H1 (cell line): ENCODE data around the gene SLC2A4RG. TPM values are rescaled to one million over a fixed set of nuclear protein-coding genes. Genes with fewer than 3 reads are reported as not detected.

ENCODE experiments used
- CTCF ChIA-PET: fragments of 300-600 bp; sonication (Branson Sonifier 250); formaldehyde crosslinking; loops from one replicate; lab custom pipeline; 2021; ENCODE audit not compliant: partially characterized antibody; lab: Charles Lee
- POLR2A ChIA-PET: fragments of 300-600 bp; sonication (Branson Sonifier 250); formaldehyde crosslinking; loops from one replicate; lab custom pipeline; 2021; ENCODE audit warnings: inconsistent platforms; ENCODE audit not compliant: partially characterized antibody; lab: Charles Lee
- DNase-seq, 2 experiments: peaks; one replicate each; pipeline versions ENCODE4 v3.0.0 to v3.0.0-alpha.2; 2010 to 2022; ENCODE audit warnings: low spot score in 2 of 2, low read depth in 1 of 2, mixed read lengths in 1 of 2
- FAIRE-seq: peaks from 2 replicates; lab custom pipeline; 2011; peaks lifted over from hg19 to GRCh38; lab: Jason Lieb, UNC
- H2AFZ ChIP-seq: 2 replicates; pipeline ENCODE4 v1.8.1; 2012; ENCODE audit warnings: low read length, inconsistent platforms
- H2AK5ac ChIP-seq: 2 replicates; pipeline ENCODE4 v1.6.1; 2013; ENCODE audit warnings: low read depth, low read length
- H2BK120ac ChIP-seq: replicated peaks from 2 replicates; pipeline ENCODE3; 2013; ENCODE audit warnings: low read depth, low read length, inconsistent platforms
- H2BK12ac ChIP-seq: 2 replicates; pipeline ENCODE4 v1.6.1; 2013; ENCODE audit warnings: low read depth, low read length
- H2BK15ac ChIP-seq: 2 replicates; pipeline ENCODE4 v1.6.1; 2013; ENCODE audit warnings: low read length
- H2BK20ac ChIP-seq: 2 replicates; pipeline ENCODE4 v1.6.1; 2013; ENCODE audit warnings: low read length
- H2BK5ac ChIP-seq: 2 replicates; pipeline ENCODE4 v1.6.1; 2013; ENCODE audit warnings: low read depth, low read length
- H3K14ac ChIP-seq: 2 replicates; pipeline ENCODE4 v1.6.1; 2013; ENCODE audit warnings: inconsistent platforms; ENCODE audit not compliant: insufficient read length
- H3K18ac ChIP-seq: 2 replicates; pipeline ENCODE4 v1.6.1; 2013; ENCODE audit warnings: low read length; ENCODE audit errors: extremely low read depth
- H3K23ac ChIP-seq: 2 replicates; pipeline ENCODE4 v1.6.1; 2013; ENCODE audit warnings: inconsistent platforms; ENCODE audit not compliant: insufficient read length
- H3K23me2 ChIP-seq: 2 replicates; pipeline ENCODE4 v1.6.1; 2013; ENCODE audit warnings: low read depth, low read length
- H3K27ac ChIP-seq: 2 replicates; pipeline ENCODE4 v1.6.1; 2011; ENCODE audit warnings: low read depth, low read length, inconsistent platforms
- H3K27me3 ChIP-seq, 4 experiments: replicated peaks in 1 of 4; 1 replicate in 1 of 4; 2 replicates in 3 of 4; pipeline versions ENCODE4 v1.6.1 to v1.8.1; 2011 to 2013; ENCODE audit warnings: low read length in 3 of 4, mild to moderate bottlenecking in 3 of 4, inconsistent platforms in 2 of 4, mixed read lengths in 2 of 4, moderate library complexity in 1 of 4; ENCODE audit not compliant: control insufficient read depth in 3 of 4, insufficient read depth in 3 of 4; ENCODE audit errors: extremely low read depth in 1 of 4
- H3K36me3 ChIP-seq, 4 experiments: 2 replicates each; pipeline versions ENCODE4 v1.6.1 to v1.8.1; 2011 to 2013; ENCODE audit warnings: mild to moderate bottlenecking in 4 of 4, low read length in 3 of 4, moderate library complexity in 2 of 4, control low read depth in 1 of 4, inconsistent platforms in 1 of 4; ENCODE audit not compliant: insufficient read depth in 4 of 4, control insufficient read depth in 2 of 4
- H3K4ac ChIP-seq: replicated peaks from 2 replicates; pipeline ENCODE3; 2013; ENCODE audit warnings: low read length, low read depth, mixed read lengths, inconsistent platforms; ENCODE audit not compliant: insufficient read length
- H3K4me1 ChIP-seq, 4 experiments: replicated peaks in 1 of 4; 1 replicate in 1 of 4; 2 replicates in 3 of 4; pipeline versions ENCODE4 v1.6.1 to v1.8.1; 2011 to 2013; ENCODE audit warnings: low read length in 3 of 4, inconsistent platforms in 2 of 4, mixed read lengths in 1 of 4; ENCODE audit not compliant: insufficient read depth in 4 of 4, control insufficient read depth in 3 of 4
- H3K4me2 ChIP-seq, 2 experiments: 2 replicates each; pipeline versions ENCODE4 v1.6.1 to v1.8.1; 2011 to 2013; ENCODE audit warnings: low read depth in 2 of 2, low read length in 2 of 2, control low read depth in 1 of 2, inconsistent platforms in 1 of 2, mild to moderate bottlenecking in 1 of 2; ENCODE audit not compliant: insufficient read depth in 1 of 2
- H3K4me3 ChIP-seq, 4 experiments: fragments of 200-600, 300-600 bp in 1 of 4; sonication (generic), shearing (Covaris generic), sonication (Bioruptor Twin) in 1 of 4; 2 replicates each; pipeline versions ENCODE4 v1.5.1 to v1.8.1; 2011 to 2016; ENCODE audit warnings: low read length in 4 of 4, low read depth in 3 of 4, control low read depth in 2 of 4, inconsistent platforms in 2 of 4, mild to moderate bottlenecking in 2 of 4, mixed read lengths in 1 of 4, moderate library complexity in 1 of 4; ENCODE audit not compliant: insufficient read depth in 2 of 4; ENCODE audit errors: extremely low read depth in 1 of 4
- H3K56ac ChIP-seq: replicated peaks from 2 replicates; pipeline ENCODE3; 2013; ENCODE audit warnings: low read depth, mild to moderate bottlenecking, mixed read lengths, low read length, inconsistent platforms; ENCODE audit not compliant: insufficient read length
- H3K79me1 ChIP-seq: 2 replicates; pipeline ENCODE4 v1.6.1; 2013; ENCODE audit warnings: low read depth, low read length, control low read depth
- H3K79me2 ChIP-seq, 2 experiments: 2 replicates each; pipeline versions ENCODE4 v1.6.1 to v1.8.1; 2012 to 2013; ENCODE audit warnings: low read length in 2 of 2, mild to moderate bottlenecking in 2 of 2, inconsistent platforms in 1 of 2; ENCODE audit not compliant: insufficient read depth in 2 of 2, control insufficient read depth in 1 of 2
- H3K9ac ChIP-seq, 4 experiments: replicated peaks in 1 of 4; 1 replicate in 1 of 4; 2 replicates in 3 of 4; pipeline versions ENCODE4 v1.6.1 to v1.8.1; 2011 to 2013; ENCODE audit warnings: low read depth in 3 of 4, low read length in 3 of 4, control low read depth in 2 of 4, mild to moderate bottlenecking in 2 of 4, moderate library complexity in 2 of 4, inconsistent platforms in 1 of 4; ENCODE audit errors: extremely low read depth in 1 of 4
- H3K9me3 ChIP-seq, 2 experiments: 2 replicates each; pipeline versions ENCODE4 v1.6.1 to v1.8.1; 2012 to 2013; ENCODE audit warnings: mild to moderate bottlenecking in 2 of 2, moderate library complexity in 2 of 2, control low read depth in 1 of 2, inconsistent platforms in 1 of 2, low read depth in 1 of 2, low read length in 1 of 2, mixed read lengths in 1 of 2; ENCODE audit not compliant: insufficient read depth in 2 of 2
- H4K20me1 ChIP-seq, 2 experiments: replicated peaks in 1 of 2; 2 replicates each; pipeline versions ENCODE3 to v1.8.1; 2011 to 2013; ENCODE audit warnings: inconsistent platforms in 2 of 2, low read length in 2 of 2, mild to moderate bottlenecking in 1 of 2; ENCODE audit not compliant: insufficient read depth in 2 of 2, control insufficient read depth in 1 of 2
- H4K5ac ChIP-seq: 2 replicates; pipeline ENCODE4 v1.6.1; 2013; ENCODE audit warnings: low read length, low read depth, mixed read lengths, inconsistent platforms; ENCODE audit not compliant: insufficient read length
- H4K8ac ChIP-seq: 2 replicates; pipeline ENCODE4 v1.8.0; 2013; ENCODE audit warnings: mild to moderate bottlenecking, moderate library complexity, low read length, inconsistent platforms; ENCODE audit not compliant: insufficient read depth; ENCODE audit errors: extremely low read depth
- H4K91ac ChIP-seq: replicated peaks from 2 replicates; pipeline ENCODE3; 2013; ENCODE audit warnings: low read length, mixed read lengths, inconsistent platforms; ENCODE audit not compliant: insufficient read length
- CBX5 ChIP-seq: fragments of 300-800, 300-1000 bp; sonication (generic); IDR thresholded peaks from 2 replicates; pipeline ENCODE4 v1.7.1; 2016; ENCODE audit warnings: antibody characterized with exemption, low read length, low read depth
- EZH2 ChIP-seq: fragments of 200-600 bp; sonication (generic); IDR thresholded peaks from 2 replicates; pipeline ENCODE4 v1.7.1; 2012; ENCODE audit warnings: low read depth, mild to moderate bottlenecking, moderate library complexity, low read length, inconsistent platforms; ENCODE audit not compliant: severe bottlenecking
- FOSL1 ChIP-seq: IDR thresholded peaks from 2 replicates; pipeline ENCODE4 v1.6.1; 2011; ENCODE audit warnings: mild to moderate bottlenecking, low read depth, low read length, moderate library complexity; ENCODE audit not compliant: insufficient read depth
- NANOG ChIP-seq: IDR thresholded peaks from 2 replicates; pipeline ENCODE4 v1.6.1; 2011; ENCODE audit warnings: low read length, low read depth, mild to moderate bottlenecking, inconsistent platforms; ENCODE audit not compliant: insufficient read depth, poor library complexity, severe bottlenecking
- NRF1 ChIP-seq: IDR thresholded peaks from 2 replicates; pipeline ENCODE4 v1.6.1; 2011; ENCODE audit warnings: mild to moderate bottlenecking, low read depth, low read length, improper control_type of control experiment
- TBP ChIP-seq: IDR thresholded peaks from 2 replicates; pipeline ENCODE4 v1.6.1; 2011; ENCODE audit warnings: low read depth, low read length, improper control_type of control experiment
- WGBS, 2 experiments: shearing (Covaris generic) in 1 of 2; methylation state at CpG; one replicate each; pipeline versions ENCODE4 v1.1.6 to v1.1.7; 2013 to 2015; ENCODE audit warnings: low lambda C conversion rate in 2 of 2, mixed read lengths in 2 of 2, inconsistent platforms in 1 of 2, low coverage in 1 of 2, missing lambda C conversion rate in 1 of 2; ENCODE audit not compliant: insufficient replicate concordance in 2 of 2, insufficient coverage in 1 of 2, insufficient read length in 1 of 2; ENCODE audit errors: extremely low coverage in 1 of 2, missing lambda C conversion rate in 1 of 2; 5-methylcytosine and 5-hydroxymethylcytosine counted together
- polyA plus RNA-seq, 7 experiments: library from polyadenylated mRNA; depleted of rRNA in 3 of 7; stranded (reverse) in 5 of 7; unstranded in 2 of 7; fragments of >200 nt in 5 of 7; fragments of 200-250 nt in 2 of 7; gene quantifications; 1 replicate in 5 of 7; 2 replicates in 1 of 7; 4 replicates in 1 of 7; pipeline versions ENCODE4 v1.2.1 to v1.2.3, GENCODE V29; 2011 to 2013; ENCODE audit warnings: missing spikeins in 2 of 7, mixed read lengths in 2 of 7
- total RNA-seq: library from RNA; stranded (reverse); fragmentation: NEBNext Ultra II Directional; extraction: Animal tissue kit (Norgen Biotek cat#: 25700); gene quantifications from 2 replicates; pipeline ENCODE4 v1.2.1, GENCODE V29; 2021

SLC2A4RG gene
- total and polyA plus RNA-seq, 2 of the 8 experiments (the other 6 are each of a cell fraction or from before 2014, with no cell fraction given), result 15.9 to 29.1 TPM

DNA sequence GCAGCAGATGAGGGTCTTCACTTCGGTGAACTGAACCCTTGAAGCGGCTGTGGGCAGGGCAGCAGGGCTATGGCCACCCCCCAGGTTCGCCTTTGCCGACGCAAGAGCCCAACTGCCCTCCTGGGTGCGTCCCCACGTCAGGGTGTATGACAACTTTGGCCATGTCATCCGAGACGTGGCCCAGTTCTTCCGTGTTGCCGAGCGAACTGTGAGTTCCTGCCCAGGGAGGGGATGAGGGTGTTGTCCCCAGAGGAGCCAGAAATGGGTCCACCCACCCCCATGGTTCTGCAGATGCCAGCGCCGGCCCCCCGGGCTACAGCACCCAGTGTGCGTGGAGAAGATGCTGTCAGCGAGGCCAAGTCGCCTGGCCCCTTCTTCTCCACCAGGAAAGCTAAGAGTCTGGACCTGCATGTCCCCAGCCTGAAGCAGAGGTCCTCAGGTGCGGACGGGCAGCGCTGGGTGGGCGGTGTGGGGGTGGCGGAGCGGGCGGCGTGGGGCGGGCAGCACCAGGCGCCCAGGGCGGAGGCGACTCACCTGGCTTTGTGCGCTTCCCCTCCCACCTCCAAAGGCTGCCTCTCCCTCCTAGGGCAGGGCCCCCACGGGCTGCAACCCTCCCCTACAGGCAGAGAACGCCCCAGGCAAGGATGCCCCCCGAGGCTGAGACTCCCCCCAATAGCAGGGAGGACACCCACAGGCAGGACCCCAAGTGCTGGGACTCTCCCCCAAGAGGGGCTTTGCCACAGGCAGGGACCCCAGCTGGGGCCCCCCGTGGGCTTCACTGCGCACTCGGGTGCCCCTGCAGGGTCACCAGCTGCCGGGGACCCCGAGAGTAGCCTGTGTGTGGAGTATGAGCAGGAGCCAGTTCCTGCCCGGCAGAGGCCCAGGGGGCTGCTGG lies 49.3 kb upstream of the SLC2A4RG start:
- H2BK12ac ChIP-seq, result no peak overlapping the region
- WGBS, 2 experiments, result 94% methylated on average over 25 of the region's 40 CpGs; no CpG with 5 or more reads in 1 of the 2 experiments
- peaks cover 0 to 6% of the 10 kb centered on the region in 2 experiments for H4K20me1 ChIP-seq
- H3K4me1 ChIP-seq, result no peaks in the 10 kb centered on the region; a peak in 1 of 7 replicates
- no peaks in the 10 kb centered on the region for H3K27me3 ChIP-seq
- H3K14ac ChIP-seq, result no peak overlapping the region
- no peaks in the 10 kb centered on the region for H3K79me2 ChIP-seq
- H3K27ac ChIP-seq, result no peak overlapping the region
- H4K8ac ChIP-seq, result no peak overlapping the region
- CTCF ChIA-PET, result interaction anchor here (0.6 to 1.1 kb wide), 3 partner anchors 8 to 348 kb away, joined by 3 to 4 read pairs (median 3); no protein-coding TSS in a partner anchor
- H3K4ac ChIP-seq, result no peak overlapping the region
- no peak overlapping the region for H4K5ac ChIP-seq
- no peak overlapping the region for H3K56ac ChIP-seq
- no peak overlapping the region for H4K91ac ChIP-seq
- H3K4me2 ChIP-seq, result no peak overlapping the region
- no peak overlapping the region for H2AK5ac ChIP-seq
- POLR2A ChIA-PET, result interaction anchor here (1.4 to 4.3 kb wide), 4 partner anchors 8 to 17 kb away, joined by 5 to 31 read pairs (median 10); partner anchors contain the start of genes ARFRP1, TNFRSF6B and ZGPAT
- H3K79me1 ChIP-seq, result no peaks in the 10 kb centered on the region
- H3K23ac ChIP-seq, result no peak overlapping the region
- DNase-seq (no peak), FAIRE-seq (no peak)
- TF ChIP-seq EZH2 (no peak), NRF1 (no peak), NANOG (no peak), TBP (no peak), CBX5 (no peak), FOSL1 (no peak)
- peaks cover 3% of the 10 kb centered on the region; the same call in 1 of the 2 replicates for H3K23me2 ChIP-seq
- no peak overlapping the region for H3K4me3 ChIP-seq
- H3K36me3 ChIP-seq, result peaks cover 0 to 3% (median 0%) of the 10 kb centered on the region in 4 experiments; a peak in 1 of 8 replicates
- no peak overlapping the region for H2BK120ac ChIP-seq
- H2AFZ ChIP-seq, result no peak overlapping the region
- no peak overlapping the region for H2BK5ac ChIP-seq
- H3K9me3 ChIP-seq, result no peaks in the 10 kb centered on the region; a peak in 1 of 4 replicates
- no peak overlapping the region for H3K18ac ChIP-seq
- no peak overlapping the region for H3K9ac ChIP-seq
- H2BK15ac ChIP-seq, result no peak overlapping the region
- no peak overlapping the region for H2BK20ac ChIP-seq
